Urinary bladder (tissue), 4 donors: Measurements from ENCODE around the gene CACNA1C. TPM values are rescaled to one million over a fixed set of nuclear protein-coding genes. Genes with fewer than 3 reads are reported as not detected.

Source experiments
- DNase-seq: peaks from one replicate; pipeline ENCODE4 v3.0.0-alpha.2; 2015; ENCODE audit errors: extremely low spot score
- H3K27ac ChIP-seq: one replicate; pipeline ENCODE4 v1.5.1; 2013; ENCODE audit warnings: low read depth, mild to moderate bottlenecking, moderate library complexity
- H3K36me3 ChIP-seq: one replicate; pipeline ENCODE4 v1.6.1; 2013; ENCODE audit warnings: mild to moderate bottlenecking, moderate library complexity; ENCODE audit not compliant: insufficient read depth
- H3K4me1 ChIP-seq: one replicate; pipeline ENCODE4 v1.6.1; 2013; ENCODE audit warnings: mild to moderate bottlenecking, moderate library complexity; ENCODE audit not compliant: insufficient read depth
- H3K4me3 ChIP-seq: one replicate; pipeline ENCODE4 v1.5.1; 2013; ENCODE audit warnings: low read depth, low read length
- WGBS: extraction: QIAGEN DNeasy Blood & Tissue Kit; methylation state at CpG from one replicate; pipeline ENCODE4 v1.1.7; 2013; 5-methylcytosine and 5-hydroxymethylcytosine counted together
- polyA plus RNA-seq: library from polyadenylated mRNA; stranded (reverse); fragments of 200-250 nt; gene quantifications from one replicate; pipeline ENCODE4 v1.2.3, GENCODE V29; 2013
- total RNA-seq: library from RNA; depleted of rRNA; stranded (reverse); fragments of >200 nt; gene quantifications from one replicate; pipeline ENCODE4 v1.2.3, GENCODE V29; 2014
- donor health status: healthy with polysubstance abuse.
- donor health status: healthy.

CACNA1C gene
- total and polyA plus RNA-seq, 2 donors, result 25.7 to 34.5 TPM

GRCh38 chr12:2409656-2410265 lies 357.0 kb downstream of the CACNA1C start:
- Histone ChIP-seq H3K36me3 (no peaks in the 10 kb centered on the region), H3K4me3 (no peak overlapping the region), H3K27ac (no peak overlapping the region), H3K4me1 (no peaks in the 10 kb centered on the region)
- WGBS, result 90% methylated on average over 21 of the region's 21 CpGs
- DNase-seq, result no peak

- no peak for DNase-seq
- WGBS, result 91% methylated on average over 10 of the region's 10 CpGs
Observed at GRCh38 chr12:2410496-2410895, 357.7 kb downstream of the CACNA1C start.

GRCh38 chr12:2411011-2411410 lies 358.2 kb downstream of the CACNA1C start:
- WGBS, result 80% methylated on average over 7 of the region's 7 CpGs
- H3K27ac ChIP-seq, result no peak overlapping the region
- DNase-seq, result no peak
- H3K4me3 ChIP-seq, result no peak overlapping the region
- H3K4me1 ChIP-seq, result no peaks in the 10 kb centered on the region
- H3K36me3 ChIP-seq, result no peaks in the 10 kb centered on the region

More at GRCh38 chr12:2410496-2410895, 357.7 kb downstream of the CACNA1C start:
- no peak overlapping the region for H3K27ac ChIP-seq
- H3K36me3 ChIP-seq, result no peaks in the 10 kb centered on the region
- no peaks in the 10 kb centered on the region for H3K4me1 ChIP-seq
- H3K4me3 ChIP-seq, result no peak overlapping the region

GRCh38 chr12:2411616-2412304 lies 359.0 kb downstream of the CACNA1C start:
- WGBS, result 77% methylated on average over 12 of the region's 12 CpGs
- DNase-seq, result no peak
- Histone ChIP-seq H3K4me1 (no peaks in the 10 kb centered on the region), H3K4me3 (no peak overlapping the region), H3K27ac (no peak overlapping the region), H3K36me3 (no peaks in the 10 kb centered on the region)

- Histone ChIP-seq H3K36me3 (no peaks in the 10 kb centered on the region), H3K4me1 (no peaks in the 10 kb centered on the region), H3K4me3 (no peak overlapping the region), H3K27ac (no peak overlapping the region)
- 73% methylated on average over 9 of the region's 9 CpGs for WGBS
- DNase-seq, result no peak
Observed at GRCh38 chr12:2412305-2412643, 359.5 kb downstream of the CACNA1C start.

GRCh38 chr12:2413301-2413700 lies 360.5 kb downstream of the CACNA1C start:
- no peak for DNase-seq
- WGBS, result 95% methylated on average over 8 of the region's 8 CpGs
- Histone ChIP-seq H3K4me1 (no peaks in the 10 kb centered on the region), H3K27ac (no peak overlapping the region), H3K36me3 (no peaks in the 10 kb centered on the region), H3K4me3 (no peak overlapping the region)

- Histone ChIP-seq H3K4me1 (no peaks in the 10 kb centered on the region), H3K36me3 (no peaks in the 10 kb centered on the region), H3K27ac (no peak overlapping the region), H3K4me3 (no peak overlapping the region)
- 70% methylated on average over 13 of the region's 13 CpGs for WGBS
- no peak for DNase-seq
Observed at GRCh38 chr12:2413999-2414792, 361.4 kb downstream of the CACNA1C start.

GRCh38 chr12:2414810-2415567 lies 362.2 kb downstream of the CACNA1C start:
- no peaks in the 10 kb centered on the region for H3K36me3 ChIP-seq
- DNase-seq, result no peak
- no peak overlapping the region for H3K27ac ChIP-seq
- WGBS, result 93% methylated on average over 19 of the region's 19 CpGs
- no peaks in the 10 kb centered on the region for H3K4me1 ChIP-seq
- no peak overlapping the region for H3K4me3 ChIP-seq

GRCh38 chr12:2415568-2415944 lies 362.8 kb downstream of the CACNA1C start:
- no peaks in the 10 kb centered on the region for H3K4me1 ChIP-seq
- H3K36me3 ChIP-seq, result no peaks in the 10 kb centered on the region
- 90% methylated on average over 10 of the region's 10 CpGs for WGBS
- DNase-seq, result no peak
- no peak overlapping the region for H3K4me3 ChIP-seq
- H3K27ac ChIP-seq, result no peak overlapping the region

- H3K4me1 ChIP-seq, result no peaks in the 10 kb centered on the region
Observed at GRCh38 chr12:2416158-2416557, 363.4 kb downstream of the CACNA1C start.

GRCh38 chr12:2417481-2418160 lies 364.8 kb downstream of the CACNA1C start:
- 93% methylated on average over 10 of the region's 10 CpGs for WGBS
- no peaks in the 10 kb centered on the region for H3K36me3 ChIP-seq
- H3K4me1 ChIP-seq, result no peaks in the 10 kb centered on the region
- H3K4me3 ChIP-seq, result no peak overlapping the region
- no peak overlapping the region for H3K27ac ChIP-seq
- no peak for DNase-seq

More at GRCh38 chr12:2416158-2416557, 363.4 kb downstream of the CACNA1C start:
- no peak overlapping the region for H3K27ac ChIP-seq
- 89% methylated on average over 8 of the region's 8 CpGs for WGBS
- DNase-seq, result no peak
- no peak overlapping the region for H3K4me3 ChIP-seq
- H3K36me3 ChIP-seq, result no peaks in the 10 kb centered on the region

- DNase-seq, result no peak
- no peaks in the 10 kb centered on the region for H3K4me1 ChIP-seq
- no peak overlapping the region for H3K27ac ChIP-seq
- no peak overlapping the region for H3K4me3 ChIP-seq
- no peaks in the 10 kb centered on the region for H3K36me3 ChIP-seq
- 72% methylated on average over 2 of the region's 2 CpGs for WGBS
Observed at GRCh38 chr12:2418579-2418978, 365.8 kb downstream of the CACNA1C start.

GRCh38 chr12:2422591-2422990 lies 369.8 kb downstream of the CACNA1C start:
- 63% methylated on average over 8 of the region's 8 CpGs for WGBS
- Histone ChIP-seq H3K27ac (no peak overlapping the region), H3K4me3 (no peak overlapping the region), H3K4me1 (no peaks in the 10 kb centered on the region), H3K36me3 (no peaks in the 10 kb centered on the region)
- DNase-seq, result no peak
